Measurements from ENCODE around the gene CCSER2.

DNA sequence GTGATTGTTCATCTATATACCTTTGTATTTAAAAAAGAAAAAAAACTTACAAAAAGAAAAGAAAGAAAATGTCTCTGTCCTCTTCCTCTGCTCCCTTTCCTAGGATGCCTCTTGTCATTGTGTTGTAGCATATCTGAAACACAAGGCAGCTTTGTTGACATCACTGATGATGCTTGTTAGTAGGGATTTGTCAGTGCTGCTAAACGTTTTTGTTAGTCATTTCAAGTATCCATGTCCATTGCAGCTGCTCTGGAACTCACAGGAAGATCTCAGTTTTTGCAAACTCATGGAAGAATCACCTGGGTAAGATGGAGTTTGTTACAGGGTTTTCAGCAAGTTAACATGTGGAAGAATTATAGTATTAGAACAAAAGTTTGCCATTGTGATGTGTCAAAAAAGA lies 123.6 kb downstream of the CCSER2 start:
- TF ChIP-seq, protein P1, sequence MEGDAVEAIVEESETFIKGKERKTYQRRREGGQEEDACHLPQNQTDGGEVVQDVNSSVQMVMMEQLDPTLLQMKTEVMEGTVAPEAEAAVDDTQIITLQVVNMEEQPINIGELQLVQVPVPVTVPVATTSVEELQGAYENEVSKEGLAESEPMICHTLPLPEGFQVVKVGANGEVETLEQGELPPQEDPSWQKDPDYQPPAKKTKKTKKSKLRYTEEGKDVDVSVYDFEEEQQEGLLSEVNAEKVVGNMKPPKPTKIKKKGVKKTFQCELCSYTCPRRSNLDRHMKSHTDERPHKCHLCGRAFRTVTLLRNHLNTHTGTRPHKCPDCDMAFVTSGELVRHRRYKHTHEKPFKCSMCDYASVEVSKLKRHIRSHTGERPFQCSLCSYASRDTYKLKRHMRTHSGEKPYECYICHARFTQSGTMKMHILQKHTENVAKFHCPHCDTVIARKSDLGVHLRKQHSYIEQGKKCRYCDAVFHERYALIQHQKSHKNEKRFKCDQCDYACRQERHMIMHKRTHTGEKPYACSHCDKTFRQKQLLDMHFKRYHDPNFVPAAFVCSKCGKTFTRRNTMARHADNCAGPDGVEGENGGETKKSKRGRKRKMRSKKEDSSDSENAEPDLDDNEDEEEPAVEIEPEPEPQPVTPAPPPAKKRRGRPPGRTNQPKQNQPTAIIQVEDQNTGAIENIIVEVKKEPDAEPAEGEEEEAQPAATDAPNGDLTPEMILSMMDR (IDR thresholded peaks at IDR 0.05), result no peak
- TF ChIP-seq ZFX (IDR thresholded peaks at IDR 0.05; ENCODE audit: borderline replicate concordance), result no peak
